T-cell (primary cell): ENCODE data around the gene MX2. TPM values are rescaled to one million over a fixed set of nuclear protein-coding genes. Genes with fewer than 3 reads are reported as not detected.
"Not testable (repeated sequence)": the region's sequence is repeated elsewhere in the genome, so short reads cannot be mapped to it uniquely, and the experiment has no call there.

Experiments
- ATAC-seq, 4 experiments: fragments of 200-7000 bp in 3 of 4; fragments of 150-1000 bp in 1 of 4; cut with Tn5 transposase; replicated peaks in 1 of 4; 1 replicate in 3 of 4; 2 replicates in 1 of 4; pipeline ENCODE4 v1.10.0; 2021; ENCODE audit warnings: moderate library complexity in 3 of 4, mild to moderate bottlenecking in 2 of 4, moderate number of reproducible peaks in 1 of 4
- CTCF ChIA-PET, 2 donors: fragments of 300-600 bp; sonication (Branson Sonifier 250); formaldehyde crosslinking; loops; one replicate each; lab custom pipeline; 2022; ENCODE audit warnings: antibody characterized with exemption in 2 of 2; lab: Charles Lee
- POLR2A ChIA-PET, 2 donors: fragments of 300-600 bp; sonication (Branson Sonifier 250); formaldehyde crosslinking; loops; one replicate each; lab custom pipeline; 2022; ENCODE audit warnings: antibody characterized with exemption in 2 of 2; lab: Charles Lee
- DNase-seq, 35 experiments: peaks; one replicate each; pipeline versions ENCODE4 v3.0.0 to v3.0.0-alpha.2; 2013 to 2023
- H3K27ac ChIP-seq: one replicate; pipeline ENCODE4 v1.5.1; 2013; ENCODE audit warnings: low read length
- H3K27me3 ChIP-seq, 2 experiments: replicated peaks in 1 of 2; 1 replicate in 1 of 2; 2 replicates in 1 of 2; pipeline versions ENCODE4 v1.6.1 to v1.7.0; 2013; ENCODE audit warnings: low read length in 1 of 2, mixed read lengths in 1 of 2; ENCODE audit not compliant: control insufficient read depth in 2 of 2, insufficient read depth in 2 of 2; ENCODE audit errors: extremely low read depth in 1 of 2
- H3K36me3 ChIP-seq, 2 donors: 1 replicate in 1 of 2; 2 replicates in 1 of 2; pipeline versions ENCODE4 v1.6.1 to v1.7.0; 2013; ENCODE audit warnings: low read length in 1 of 2; ENCODE audit not compliant: control insufficient read depth in 2 of 2, insufficient read depth in 1 of 2; ENCODE audit errors: extremely low read depth in 1 of 2
- H3K4me1 ChIP-seq, 2 experiments: 1 replicate in 1 of 2; 2 replicates in 1 of 2; pipeline versions ENCODE4 v1.6.1 to v1.7.0; 2013; ENCODE audit warnings: low read length in 2 of 2, mixed read lengths in 1 of 2; ENCODE audit not compliant: insufficient read depth in 2 of 2, control insufficient read depth in 1 of 2; ENCODE audit errors: extremely low read depth in 1 of 2
- H3K4me3 ChIP-seq, 2 donors: 1 replicate in 1 of 2; 2 replicates in 1 of 2; pipeline versions ENCODE4 v1.5.1 to v1.7.0; 2013; ENCODE audit warnings: mild to moderate bottlenecking in 2 of 2, low read length in 1 of 2, moderate library complexity in 1 of 2; ENCODE audit not compliant: control insufficient read depth in 1 of 2; ENCODE audit errors: extremely low read depth in 1 of 2
- H3K9me3 ChIP-seq: 2 replicates; pipeline ENCODE4 v1.7.0; 2013
- H3K27ac Mint-ChIP-seq, 2 donors: one replicate each; pipeline ENCODE4 v1.8.0; 2020 to 2021; ENCODE audit warnings: mild to moderate bottlenecking in 2 of 2, mixed read lengths in 2 of 2
- H3K27me3 Mint-ChIP-seq, 2 donors: one replicate each; pipeline ENCODE4 v1.8.0; 2021 to 2022; ENCODE audit warnings: mixed read lengths in 2 of 2
- H3K36me3 Mint-ChIP-seq: one replicate; pipeline ENCODE4 v1.8.0; 2021; ENCODE audit warnings: mixed read lengths
- H3K4me1 Mint-ChIP-seq, 3 donors: one replicate each; pipeline ENCODE4 v1.8.0; 2020 to 2022; ENCODE audit warnings: mixed read lengths in 3 of 3, mild to moderate bottlenecking in 1 of 3
- H3K4me3 Mint-ChIP-seq, 3 donors: one replicate each; pipeline ENCODE4 v1.8.0; 2020 to 2022; ENCODE audit warnings: mild to moderate bottlenecking in 3 of 3, mixed read lengths in 3 of 3, moderate library complexity in 3 of 3
- H3K9me3 Mint-ChIP-seq, 3 donors: one replicate each; pipeline ENCODE4 v1.8.0; 2020 to 2022; ENCODE audit warnings: mixed read lengths in 3 of 3
- WGBS: methylation state at CpG from one replicate; pipeline ENCODE4 v1.1.5; 2013; ENCODE audit warnings: missing lambda C conversion rate; ENCODE audit not compliant: insufficient coverage; 5-methylcytosine and 5-hydroxymethylcytosine counted together
- total RNA-seq, 35 experiments: library from RNA in 6 of 35; stranded (reverse) in 6 of 35; fragments of 120-200 nt in 1 of 35; gene quantifications; one replicate each; pipeline versions ENCODE4 v1.2.1 to v1.2.4 and lab custom pipeline; 2013 to 2026

The MX2 gene
- total RNA-seq, 5 donors from 2014 or later (not counting 1 experiment from before 2014, with no cell fraction given): 77.7 to 103 (median 81.8) TPM

GRCh38 chr21:41420998-41421397 is 59.2 kb downstream of the MX2 start:
- no CpG with 5 or more reads among the region's 8 CpGs for WGBS
- POLR2A ChIA-PET, H3K36me3 Mint-ChIP-seq, DNase-seq, H3K9me3 ChIP-seq, CTCF ChIA-PET, H3K9me3 Mint-ChIP-seq, H3K27me3 ChIP-seq, H3K27me3 Mint-ChIP-seq, H3K27ac ChIP-seq, ATAC-seq, H3K36me3 ChIP-seq: not testable (repeated sequence)
- Mint-ChIP-seq H3K27ac (peak overlapping the region; percentile 91 to 94), H3K4me3 (peak overlapping the region; percentile 84 to 95 (median 91)), H3K4me1 (peaks cover 45 to 60% (median 46%) of the 10 kb centered on the region in 3 donors)
- Histone ChIP-seq H3K4me3 (peak overlapping the region in 1 of 2 donors; percentile 67), H3K4me1 (peaks cover 5 to 29% of the 10 kb centered on the region in 2 experiments)

- H3K4me1 ChIP-seq: peaks cover 5 to 39% of the 10 kb centered on the region in 2 experiments
Observed at GRCh38 chr21:41422546-41423304, 60.9 kb downstream of the MX2 start.

GRCh38 chr21:41423305-41423636 is 61.4 kb downstream of the MX2 start:
- peak overlapping the region in 1 of 3 donors; percentile 94 for H3K4me3 Mint-ChIP-seq
- H3K9me3 ChIP-seq, ATAC-seq, H3K36me3 ChIP-seq, H3K27me3 Mint-ChIP-seq, H3K9me3 Mint-ChIP-seq, H3K27ac ChIP-seq, DNase-seq, H3K36me3 Mint-ChIP-seq, H3K4me3 ChIP-seq, H3K27me3 ChIP-seq, POLR2A ChIA-PET: not testable (repeated sequence)
- CTCF ChIA-PET: interaction anchor here in 1 of 2 donors (1.0 to 1.3 kb wide), 2 partner anchors 52 to 140 kb away, joined by 3 read pairs; no protein-coding TSS in a partner anchor
- no CpG with 5 or more reads among the region's 5 CpGs for WGBS
- H3K4me1 ChIP-seq: peaks cover 5 to 39% of the 10 kb centered on the region in 2 experiments
- H3K27ac Mint-ChIP-seq: peak overlapping the region; percentile 87 to 98
- peaks cover 60 to 78% (median 61%) of the 10 kb centered on the region in 3 donors for H3K4me1 Mint-ChIP-seq

More at GRCh38 chr21:41422546-41423304, 60.9 kb downstream of the MX2 start:
- no peak for DNase-seq
- Mint-ChIP-seq H3K36me3 (peaks cover 4% of the 10 kb centered on the region), H3K27me3 (no peaks in the 10 kb centered on the region), H3K9me3 (no peaks in the 10 kb centered on the region), H3K27ac (peak overlapping the region; percentile 87 to 98), H3K4me3 (no peak overlapping the region), H3K4me1 (peaks cover 55 to 72% (median 55%) of the 10 kb centered on the region in 3 donors)
- H3K36me3 ChIP-seq: no peaks in the 10 kb centered on the region
- no peaks in the 10 kb centered on the region for H3K27me3 ChIP-seq
- ChIA-PET CTCF (interaction anchor here in 1 of 2 donors (1.0 to 1.3 kb wide), 2 partner anchors 52 to 139 kb away, joined by 3 read pairs; no protein-coding TSS in a partner anchor), POLR2A (no interaction called here)
- 91% methylated on average over 16 of the region's 19 CpGs for WGBS
- no peak overlapping the region for H3K27ac ChIP-seq
- no peaks in the 10 kb centered on the region for H3K9me3 ChIP-seq
- H3K4me3 ChIP-seq: no peak overlapping the region
- no peak for ATAC-seq

- no peaks in the 10 kb centered on the region for H3K27me3 ChIP-seq
- Mint-ChIP-seq H3K27ac (peak overlapping the region; percentile 97 to 98), H3K4me1 (peaks cover 56 to 81% (median 73%) of the 10 kb centered on the region in 3 donors), H3K36me3 (peaks cover 27% of the 10 kb centered on the region), H3K27me3 (no peaks in the 10 kb centered on the region), H3K4me3 (peak overlapping the region; percentile 94 to 96 (median 94)), H3K9me3 (no peaks in the 10 kb centered on the region)
- H3K9me3 ChIP-seq: no peaks in the 10 kb centered on the region
- 52% methylated on average over 6 of the region's 7 CpGs for WGBS
- ChIA-PET CTCF (interaction anchor here in 1 of 2 donors (1.0 to 1.5 kb wide), 4 partner anchors 62 to 499 kb away, joined by 3 to 5 read pairs (median 4); partner anchors contain the start of gene MX2), POLR2A (interaction anchor here (1.6 to 2.3 kb wide), 2 partner anchors 53 to 63 kb away, joined by 4 to 10 read pairs; partner anchors contain the start of gene MX2 (in 1 of the 2))
- H3K4me1 ChIP-seq: peaks cover 5 to 31% of the 10 kb centered on the region in 2 experiments
- DNase-seq (peak in 1 of 35 experiments; percentile 2), ATAC-seq (no peak)
- H3K4me3 ChIP-seq: peak overlapping the region; percentile 61 to 96
- H3K36me3 ChIP-seq: peaks cover 0 to 2% of the 10 kb centered on the region in 2 donors
- H3K27ac ChIP-seq: peak overlapping the region; percentile 66
Observed at GRCh38 chr21:41425588-41425953, 63.7 kb downstream of the MX2 start.

- peak; percentile 74 to 91 (median 88) for DNase-seq
Observed at GRCh38 chr21:41425954-41426675, 64.3 kb downstream of the MX2 start, which contains the start of gene MX1. TSS of gene MX1 (plus strand) at chr21:41426239. CDS start at chr21:41432071, 5,832 bp downstream.

More at GRCh38 chr21:41425954-41426675, 64.3 kb downstream of the MX2 start, which contains the start of gene MX1:
- H3K4me3 ChIP-seq: peak within 1 kb of the TSS; percentile 61 to 96
- H3K27ac ChIP-seq: peak within 1 kb of the TSS; percentile 66
- no peaks in the 10 kb centered on the region for H3K27me3 ChIP-seq
- Mint-ChIP-seq H3K36me3 (peaks cover 31% of the 10 kb centered on the region), H3K27ac (peak within 1 kb of the TSS; percentile 97 to 98), H3K4me1 (peaks cover 50 to 79% (median 68%) of the 10 kb centered on the region in 3 donors), H3K9me3 (no peaks in the 10 kb centered on the region), H3K27me3 (no peaks in the 10 kb centered on the region), H3K4me3 (peak within 1 kb of the TSS; percentile 94 to 96 (median 94))
- WGBS: 2% methylated on average over 44 of the region's 65 CpGs
- peak; percentile 97 to 99 (median 98) for ATAC-seq
- H3K36me3 ChIP-seq: peaks cover 0 to 3% of the 10 kb centered on the region in 2 donors
- CTCF ChIA-PET: interaction anchor here in 1 of 2 donors (1.0 to 1.5 kb wide), 4 partner anchors 63 to 499 kb away, joined by 3 to 5 read pairs (median 4); partner anchors contain the start of gene MX2
- peaks cover 5 to 28% of the 10 kb centered on the region in 2 experiments for H3K4me1 ChIP-seq
- no peaks in the 10 kb centered on the region for H3K9me3 ChIP-seq
- POLR2A ChIA-PET: interaction anchor here (1.6 to 2.3 kb wide), 2 partner anchors 54 to 64 kb away, joined by 4 to 10 read pairs; partner anchors contain the start of gene MX2 (in 1 of the 2)
